BJ (cell line): Measurements from ENCODE around the gene ZFYVE26. TPM values are rescaled to one million over a fixed set of nuclear protein-coding genes. Genes with fewer than 3 reads are reported as not detected.

ENCODE experiments used
- CTCF ChIA-PET: fragments of 350-600 bp; formaldehyde crosslinking; extraction: SDS; loops from one replicate; lab custom pipeline; 2021; ENCODE audit warnings: antibody characterized with exemption, inconsistent platforms; lab: Yijun Ruan, JAX
- POLR2A ChIA-PET: fragments of 300-600 bp; sonication (Branson Sonifier 250); formaldehyde crosslinking; extraction: SDS; loops from one replicate; lab custom pipeline; 2021; ENCODE audit warnings: antibody characterized with exemption; lab: Charles Lee
- DNase-seq: peaks from one replicate; pipeline ENCODE4 v3.0.0-alpha.2; 2011; ENCODE audit warnings: low read depth
- H3K27me3 ChIP-seq: 2 replicates; pipeline ENCODE4 v1.6.0; 2011; ENCODE audit warnings: low read length; ENCODE audit not compliant: control insufficient read depth, insufficient read depth
- H3K36me3 ChIP-seq: 2 replicates; pipeline ENCODE4 v1.5.1; 2011; ENCODE audit warnings: low read length; ENCODE audit not compliant: control insufficient read depth, insufficient read depth
- H3K4me3 ChIP-seq: 2 replicates; pipeline ENCODE4 v1.5.1; 2011; ENCODE audit warnings: low read depth, mild to moderate bottlenecking, control low read depth, low read length
- CTCF ChIP-seq: IDR thresholded peaks from 2 replicates; pipeline ENCODE4 v1.5.1; 2011; ENCODE audit warnings: low read depth, mild to moderate bottlenecking, control low read depth, inconsistent platforms, low read length, moderate library complexity; ENCODE audit not compliant: insufficient read depth
- polyA plus RNA-seq: library from polyadenylated mRNA; depleted of rRNA; stranded (reverse); fragments of >200 nt; gene quantifications from 2 replicates; pipeline ENCODE4 v1.2.3, GENCODE V29; 2011

Gene ZFYVE26
- polyA plus RNA-seq, 1 experiment, result 14.2 TPM

- ChIA-PET CTCF (interaction anchor here (0.6 kb wide), 1 partner anchor 420 kb away, joined by 3 read pairs; no protein-coding TSS in a partner anchor), POLR2A (no interaction called here)
- TF ChIP-seq CTCF, result no peak
- DNase-seq, result peak; percentile 9
- Histone ChIP-seq H3K27me3 (no peaks in the 10 kb centered on the region), H3K4me3 (peak overlapping the region; percentile 81), H3K36me3 (no peaks in the 10 kb centered on the region)
These were observed 691 bp downstream of the ZFYVE26 start for GRCh38 chr14:67815573-67816225.

GRCh38 chr14:67814821-67815220 is 1.6 kb downstream of the ZFYVE26 start:
- no peaks in the 10 kb centered on the region for H3K36me3 ChIP-seq
- H3K27me3 ChIP-seq, result no peaks in the 10 kb centered on the region
- ChIA-PET POLR2A (no interaction called here), CTCF (interaction anchor here (1.0 kb wide), 1 partner anchor 1010 kb away, joined by 3 read pairs; no protein-coding TSS in a partner anchor)
- TF ChIP-seq CTCF, result no peak
- DNase-seq, result no peak
- H3K4me3 ChIP-seq, result no peak overlapping the region

- ChIA-PET POLR2A (no interaction called here), CTCF (no interaction called here)
- peak; percentile 4 for DNase-seq
- Histone ChIP-seq H3K27me3 (no peaks in the 10 kb centered on the region), H3K36me3 (peaks cover 18% of the 10 kb centered on the region), H3K4me3 (no peak overlapping the region)
- TF ChIP-seq CTCF, result no peak
These were observed 10.1 kb downstream of the ZFYVE26 start for GRCh38 chr14:67806246-67806645.

DNA sequence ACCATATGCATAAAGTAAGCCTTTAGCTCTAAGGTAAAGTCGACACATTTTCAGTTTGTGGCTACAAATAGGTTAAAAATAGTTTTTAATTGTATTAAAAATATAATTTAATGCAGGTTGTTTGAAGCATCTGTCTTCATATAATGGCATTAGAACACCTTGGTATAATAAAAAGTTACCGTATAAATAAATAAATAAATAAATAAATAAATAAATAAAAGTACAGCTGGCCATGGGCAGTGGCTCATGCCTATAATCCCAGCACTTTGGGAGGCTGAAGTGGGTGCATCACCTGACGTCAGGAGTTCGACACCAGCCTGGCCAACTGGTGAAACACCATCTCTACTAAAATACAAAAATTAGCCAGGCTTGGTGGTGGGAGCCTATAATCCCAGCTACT is 15.6 kb downstream of the ZFYVE26 start:
- H3K27me3 ChIP-seq, result no peaks in the 10 kb centered on the region
- H3K4me3 ChIP-seq, result no peak overlapping the region
- peaks cover 25% of the 10 kb centered on the region for H3K36me3 ChIP-seq
- CTCF ChIA-PET, result no interaction called here
- TF ChIP-seq CTCF, result no peak
- POLR2A ChIA-PET, result no interaction called here
- DNase-seq, result no peak

- Histone ChIP-seq H3K36me3 (peaks cover 27% of the 10 kb centered on the region), H3K27me3 (no peaks in the 10 kb centered on the region), H3K4me3 (no peak overlapping the region)
- ChIA-PET CTCF (no interaction called here), POLR2A (no interaction called here)
- DNase-seq, result no peak
- no peak for TF ChIP-seq CTCF
These were observed 17.7 kb downstream of the ZFYVE26 start for GRCh38 chr14:67798731-67799130.
